IMR-90 (cell line): Measurements from ENCODE around the gene TNK2. TPM values are rescaled to one million over a fixed set of nuclear protein-coding genes. Genes with fewer than 3 reads are reported as not detected.

Source experiments
- ATAC-seq: fragments of 200-7000 bp; cut with Tn5 transposase; 2 replicates; pipeline ENCODE4 v1.9.1; 2020; ENCODE audit warnings: low read depth, mild to moderate bottlenecking, moderate library complexity
- BruUV-seq: library from RNA; stranded (reverse); fragments of 400-500 nt; replicated peaks from 2 replicates; lab custom pipeline; 2021; lab: Mats Ljungman, UMichigan
- CTCF ChIA-PET: fragments of 300-600 bp; formaldehyde crosslinking; extraction: SDS; loops from one replicate; lab custom pipeline; 2021; ENCODE audit warnings: antibody characterized with exemption; lab: Yijun Ruan, JAX
- POLR2A ChIA-PET: fragments of 300-600 bp; sonication (Branson Sonifier 250); formaldehyde crosslinking; loops from one replicate; lab custom pipeline; 2022; ENCODE audit warnings: antibody characterized with exemption; ENCODE audit not compliant: unreplicated experiment; lab: Charles Lee
- DNase-seq: peaks from one replicate; pipeline ENCODE4 v3.0.0; 2013
- H2AFZ ChIP-seq: replicated peaks from 2 replicates; pipeline ENCODE3; 2013; ENCODE audit warnings: low read length, mild to moderate bottlenecking; ENCODE audit not compliant: poor library complexity
- H2AK5ac ChIP-seq: 2 replicates; pipeline ENCODE4 v1.6.1; 2013; ENCODE audit warnings: low read depth, low read length, inconsistent platforms
- H2AK9ac ChIP-seq: replicated peaks from 2 replicates; pipeline ENCODE3; 2013; ENCODE audit warnings: mild to moderate bottlenecking, low read depth, low read length, moderate library complexity; ENCODE audit not compliant: poor library complexity
- H2BK120ac ChIP-seq: 2 replicates; pipeline ENCODE4 v1.6.1; 2013; ENCODE audit warnings: low read depth, low read length, inconsistent platforms
- H2BK15ac ChIP-seq: 3 replicates; pipeline ENCODE4 v1.6.1; 2013; ENCODE audit warnings: low read depth, low read length, inconsistent platforms
- H2BK20ac ChIP-seq: 2 replicates; pipeline ENCODE4 v1.6.1; 2013; ENCODE audit warnings: low read depth, mild to moderate bottlenecking, inconsistent platforms, low read length, moderate library complexity
- H2BK5ac ChIP-seq: 2 replicates; pipeline ENCODE4 v1.6.1; 2013; ENCODE audit warnings: mild to moderate bottlenecking, low read depth, low read length, inconsistent platforms; ENCODE audit not compliant: poor library complexity, severe bottlenecking
- H3K14ac ChIP-seq: replicated peaks from 2 replicates; pipeline ENCODE4 v1.6.1; 2013; ENCODE audit warnings: low read depth, low read length, inconsistent platforms
- H3K18ac ChIP-seq: 2 replicates; pipeline ENCODE4 v1.6.1; 2013; ENCODE audit warnings: low read depth, low read length, control low read depth
- H3K23ac ChIP-seq: 2 replicates; pipeline ENCODE4 v1.6.1; 2013; ENCODE audit warnings: low read depth, low read length, inconsistent platforms
- H3K27ac ChIP-seq: 2 replicates; pipeline ENCODE4 v1.5.1; 2013; ENCODE audit warnings: mild to moderate bottlenecking, control low read depth, low read length; ENCODE audit not compliant: insufficient read depth
- H3K27me3 ChIP-seq: 2 replicates; pipeline ENCODE4 v1.6.1; 2013; ENCODE audit warnings: low read length; ENCODE audit not compliant: control insufficient read depth, insufficient read depth
- H3K36me3 ChIP-seq: 2 replicates; pipeline ENCODE4 v1.6.1; 2013; ENCODE audit warnings: low read length, mixed read lengths; ENCODE audit not compliant: control insufficient read depth, insufficient read depth
- H3K4ac ChIP-seq: 2 replicates; pipeline ENCODE4 v1.6.1; 2013; ENCODE audit warnings: low read depth, low read length, inconsistent platforms
- H3K4me1 ChIP-seq: 2 replicates; pipeline ENCODE4 v1.6.1; 2013; ENCODE audit warnings: low read length, mixed read lengths; ENCODE audit not compliant: control insufficient read depth, insufficient read depth
- H3K4me2 ChIP-seq: 2 replicates; pipeline ENCODE4 v1.6.1; 2013; ENCODE audit warnings: low read depth, mild to moderate bottlenecking, control low read depth, low read length, moderate library complexity
- H3K4me3 ChIP-seq: 2 replicates; pipeline ENCODE4 v1.5.1; 2013; ENCODE audit warnings: low read depth, mild to moderate bottlenecking, control low read depth, low read length, moderate library complexity; ENCODE audit not compliant: insufficient read depth
- H3K56ac ChIP-seq: 2 replicates; pipeline ENCODE4 v1.6.1; 2013; ENCODE audit warnings: low read length, inconsistent platforms; ENCODE audit not compliant: insufficient read depth; ENCODE audit errors: extremely low read depth
- H3K79me1 ChIP-seq, 2 experiments: 2 replicates each; pipeline ENCODE4 v1.6.1; 2013; ENCODE audit warnings: low read length in 2 of 2, inconsistent platforms in 1 of 2, low read depth in 1 of 2
- H3K9ac ChIP-seq: 2 replicates; pipeline ENCODE4 v1.6.1; 2013; ENCODE audit warnings: low read depth, low read length, control low read depth
- H3K9me1 ChIP-seq: 2 replicates; pipeline ENCODE4 v1.6.1; 2013; ENCODE audit warnings: low read length, inconsistent platforms; ENCODE audit not compliant: insufficient read depth
- H3K9me3 ChIP-seq: 2 replicates; pipeline ENCODE4 v1.6.1; 2013; ENCODE audit warnings: low read length; ENCODE audit not compliant: control insufficient read depth, insufficient read depth
- H4K20me1 ChIP-seq: 2 replicates; pipeline ENCODE4 v1.6.1; 2013; ENCODE audit warnings: low read length, inconsistent platforms; ENCODE audit not compliant: insufficient read depth
- H4K5ac ChIP-seq: 2 replicates; pipeline ENCODE4 v1.6.1; 2013; ENCODE audit warnings: mild to moderate bottlenecking, low read depth, low read length, control low read depth
- H4K8ac ChIP-seq, 2 experiments: 2 replicates each; pipeline ENCODE4 v1.6.1; 2013; ENCODE audit warnings: low read depth in 2 of 2, low read length in 2 of 2, control low read depth in 1 of 2, inconsistent platforms in 1 of 2
- H4K91ac ChIP-seq: 2 replicates; pipeline ENCODE4 v1.6.1; 2013; ENCODE audit warnings: low read depth, low read length, inconsistent platforms; ENCODE audit not compliant: insufficient read depth
- BHLHE40 ChIP-seq: fragments of 150-350 bp; IDR thresholded peaks from 2 replicates; pipeline ENCODE4 v1.6.1; 2016; ENCODE audit warnings: mild to moderate bottlenecking, low read depth, low read length
- CEBPB ChIP-seq: IDR thresholded peaks from 2 replicates; pipeline ENCODE4 v1.6.1; 2012; ENCODE audit warnings: low read depth, low read length, improper control_type of control experiment
- MXI1 ChIP-seq: IDR thresholded peaks from 2 replicates; pipeline ENCODE4 v1.6.1; 2012; ENCODE audit warnings: low read depth, mild to moderate bottlenecking, low read length, moderate library complexity, borderline replicate concordance
- RCOR1 ChIP-seq: IDR thresholded peaks from 2 replicates; pipeline ENCODE4 v1.6.1; 2012; ENCODE audit warnings: mild to moderate bottlenecking, low read length, improper control_type of control experiment; ENCODE audit not compliant: insufficient replicate concordance
- RFX5 ChIP-seq: IDR thresholded peaks from 2 replicates; pipeline ENCODE4 v1.8.0; 2012; ENCODE audit warnings: low read depth, mild to moderate bottlenecking, low read length, moderate library complexity
- SMC3 ChIP-seq: fragments of 150-350 bp; IDR thresholded peaks from 2 replicates; pipeline ENCODE4 v1.6.1; 2016; ENCODE audit warnings: low read depth, mild to moderate bottlenecking, antibody characterized with exemption, low read length, moderate library complexity
- USF2 ChIP-seq: fragments of 150-350 bp; IDR thresholded peaks from 2 replicates; pipeline ENCODE4 v1.6.1; 2017; ENCODE audit warnings: mild to moderate bottlenecking, antibody characterized with exemption, low read length, low read depth
- WGBS, 2 experiments: methylation state at CpG; one replicate each; pipeline versions ENCODE4 v1.1.5 to v1.1.7; 2013; ENCODE audit warnings: missing lambda C conversion rate in 2 of 2; ENCODE audit not compliant: insufficient read length in 1 of 2; ENCODE audit errors: extremely low coverage in 2 of 2; 5-methylcytosine and 5-hydroxymethylcytosine counted together
- dilution Hi-C: fragments of 300-500 bp; cut with HindIII; formaldehyde crosslinking; loops from one replicate; pipeline ENCODE4 v1.14.3; 2018; ENCODE audit warnings: low sequenced_read_pairs; ENCODE audit not compliant: unreplicated experiment
- in situ Hi-C: fragments of 300-500 bp; cut with MboI; formaldehyde crosslinking; loops from 3 replicates; pipeline ENCODE4 v1.14.3; 2019; ENCODE audit warnings: low sequenced_read_pairs, inconsistent platforms, mixed read lengths
- intact Hi-C: fragments of 100-400 bp; cut with micrococcal nuclease; formaldehyde crosslinking; loops from 2 replicates; pipeline ENCODE4 v1.10.0; 2022
- polyA plus RNA-seq, 3 experiments: library from polyadenylated mRNA; depleted of rRNA; stranded (reverse); fragments of >200 nt; gene quantifications; 2 replicates each; pipeline ENCODE4 v1.2.3, GENCODE V29; 2012; ENCODE audit warnings: low replicate concordance in 1 of 3
- total RNA-seq: library from RNA; depleted of rRNA; stranded (reverse); fragments of >200 nt; gene quantifications from 2 replicates; pipeline ENCODE4 v1.2.3, GENCODE V29; 2012

Gene TNK2
- total and polyA plus RNA-seq, 2 of the 4 experiments (the other 2 are of a cell fraction) = 2.2 to 13.8 TPM

- POLR2A ChIA-PET = no interaction called here
- dilution Hi-C loops (no loop called here), intact Hi-C loops (no loop called here), in situ Hi-C loops (no loop called here)
- no peak overlapping the region for H3K4ac ChIP-seq
- DNase-seq (no peak), ATAC-seq (no peak)
- H3K27me3 ChIP-seq = peaks cover 10% of the 10 kb centered on the region
- no peak overlapping the region for H4K91ac ChIP-seq
- H2BK20ac ChIP-seq = no peak overlapping the region
- no peak overlapping the region for H3K14ac ChIP-seq
- H2BK15ac ChIP-seq = no peak overlapping the region
- TF ChIP-seq CEBPB = no peak
- no peak for TF ChIP-seq RCOR1
- TF ChIP-seq BHLHE40 = no peak
- TF ChIP-seq USF2 = no peak
- TF ChIP-seq SMC3 = no peak
- TF ChIP-seq RFX5 = no peak
- no peak for TF ChIP-seq MXI1
- no TSS peak for BruUV-seq
- no peaks in the 10 kb centered on the region for H3K9me3 ChIP-seq
- no peak overlapping the region for H4K5ac ChIP-seq
- CTCF ChIA-PET = no interaction called here
- H4K8ac ChIP-seq = no peak overlapping the region
- H2BK120ac ChIP-seq = no peak overlapping the region
- no peak overlapping the region for H3K27ac ChIP-seq
- H4K20me1 ChIP-seq = no peaks in the 10 kb centered on the region
- H3K79me1 ChIP-seq = no peaks in the 10 kb centered on the region
- H3K9ac ChIP-seq = no peak overlapping the region
- H3K9me1 ChIP-seq = no peaks in the 10 kb centered on the region
- H3K4me2 ChIP-seq = no peak overlapping the region
- H2AFZ ChIP-seq = no peak overlapping the region
- no peak overlapping the region for H2AK9ac ChIP-seq
- no peak overlapping the region for H2BK5ac ChIP-seq
- no peak overlapping the region for H3K4me3 ChIP-seq
- no peak overlapping the region for H3K18ac ChIP-seq
- no peak overlapping the region for H2AK5ac ChIP-seq
- no peak overlapping the region for H3K56ac ChIP-seq
- H3K4me1 ChIP-seq = peaks cover under 1% of the 10 kb centered on the region; the same call in 1 of the 2 replicates
- 75% methylated on average over 1 of the region's 9 CpGs; no CpG with 5 or more reads in 1 of the 2 experiments for WGBS, 2 experiments
- H3K23ac ChIP-seq = no peak overlapping the region
- H3K36me3 ChIP-seq = no peaks in the 10 kb centered on the region
Measured at GRCh38 chr3:195916991-195917390, 8.6 kb upstream of the TNK2 start.
